HL-60 (cell line): Measurements from ENCODE around the gene SELENOK.

Experiments used
- DNase-seq, 2 experiments: peaks; one replicate each; pipeline ENCODE4 v3.0.0-alpha.2; 2010 to 2020; ENCODE audit warnings: low read depth in 1 of 2, low spot score in 1 of 2
- H3K27ac ChIP-seq: fragments of 250-450 bp; sonication (Bioruptor Pico); replicated peaks from 2 replicates; pipeline ENCODE4 v1.5.1; 2020; ENCODE audit warnings: mild to moderate bottlenecking, moderate library complexity
- H3K27me3 ChIP-seq: fragments of 250-450 bp; sonication (Bioruptor Pico); 2 replicates; pipeline ENCODE4 v1.5.1; 2021; ENCODE audit warnings: mild to moderate bottlenecking, moderate library complexity; ENCODE audit not compliant: insufficient read depth, poor library complexity, severe bottlenecking
- H3K4me3 ChIP-seq: replicated peaks from 2 replicates; pipeline ENCODE4 v1.5.1; 2011; ENCODE audit warnings: mild to moderate bottlenecking, control low read depth, low read length; ENCODE audit not compliant: insufficient read depth
- GABPA ChIP-seq: IDR thresholded peaks from 2 replicates; pipeline ENCODE4 v1.6.1; 2012; ENCODE audit warnings: low read depth
- POLR2AphosphoS5 ChIP-seq: IDR thresholded peaks from 2 replicates; pipeline ENCODE4 v1.6.1; 2012; ENCODE audit warnings: low read depth
- SPI1 ChIP-seq: IDR thresholded peaks from 2 replicates; pipeline ENCODE4 v1.6.1; 2012; ENCODE audit warnings: low read depth, mild to moderate bottlenecking, borderline replicate concordance
- TF ChIP-seq, protein P1 (sequence below): IDR thresholded peaks from one replicate; pipeline ENCODE4 v1.5.1; 2011; ENCODE audit warnings: low read length, control low read depth, inconsistent platforms; ENCODE audit not compliant: insufficient read depth
- TF ChIP-seq, protein P2 (sequence below): IDR thresholded peaks from 2 replicates; pipeline ENCODE4 v1.6.1; 2012; ENCODE audit warnings: low read depth; ENCODE audit not compliant: insufficient replicate concordance

The SELENOK gene

DNA sequence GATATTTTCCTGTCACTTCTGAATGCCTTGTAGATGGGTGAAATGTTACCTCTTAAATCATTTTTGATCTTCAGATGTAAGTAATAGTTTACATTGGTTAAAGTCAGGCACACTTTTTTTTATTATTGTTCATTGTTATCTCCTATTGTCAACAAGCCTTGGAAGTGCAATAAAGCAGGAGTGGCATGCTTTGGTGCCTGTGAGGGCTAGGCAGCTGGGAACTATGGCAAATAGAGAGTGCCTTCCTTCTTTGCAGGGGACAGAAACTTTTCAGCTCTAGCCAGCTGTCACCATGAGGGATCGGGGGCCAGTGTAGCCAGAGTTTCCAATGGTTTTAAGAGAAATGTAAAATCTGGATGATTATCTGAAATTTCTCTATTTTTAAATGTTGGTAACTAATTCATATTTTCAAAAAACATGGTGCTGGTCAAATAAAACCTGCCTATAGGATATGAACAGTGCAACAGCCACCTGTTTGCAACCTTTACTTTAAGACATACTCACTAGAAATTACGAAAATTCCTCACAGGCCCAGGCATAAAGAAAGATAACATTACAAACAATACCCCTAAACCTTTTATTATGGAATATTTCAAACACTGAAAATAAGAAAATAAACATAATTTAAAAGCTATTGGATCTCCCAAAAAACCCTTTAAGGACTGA, 9.1 kb upstream of the SELENOK start:
- Histone ChIP-seq H3K4me3 (no peak overlapping the region), H3K27me3 (no peaks in the 10 kb centered on the region), H3K27ac (no peak overlapping the region)
- DNase-seq, result no peak
- TF ChIP-seq, protein P1, sequence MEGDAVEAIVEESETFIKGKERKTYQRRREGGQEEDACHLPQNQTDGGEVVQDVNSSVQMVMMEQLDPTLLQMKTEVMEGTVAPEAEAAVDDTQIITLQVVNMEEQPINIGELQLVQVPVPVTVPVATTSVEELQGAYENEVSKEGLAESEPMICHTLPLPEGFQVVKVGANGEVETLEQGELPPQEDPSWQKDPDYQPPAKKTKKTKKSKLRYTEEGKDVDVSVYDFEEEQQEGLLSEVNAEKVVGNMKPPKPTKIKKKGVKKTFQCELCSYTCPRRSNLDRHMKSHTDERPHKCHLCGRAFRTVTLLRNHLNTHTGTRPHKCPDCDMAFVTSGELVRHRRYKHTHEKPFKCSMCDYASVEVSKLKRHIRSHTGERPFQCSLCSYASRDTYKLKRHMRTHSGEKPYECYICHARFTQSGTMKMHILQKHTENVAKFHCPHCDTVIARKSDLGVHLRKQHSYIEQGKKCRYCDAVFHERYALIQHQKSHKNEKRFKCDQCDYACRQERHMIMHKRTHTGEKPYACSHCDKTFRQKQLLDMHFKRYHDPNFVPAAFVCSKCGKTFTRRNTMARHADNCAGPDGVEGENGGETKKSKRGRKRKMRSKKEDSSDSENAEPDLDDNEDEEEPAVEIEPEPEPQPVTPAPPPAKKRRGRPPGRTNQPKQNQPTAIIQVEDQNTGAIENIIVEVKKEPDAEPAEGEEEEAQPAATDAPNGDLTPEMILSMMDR, result no peak
- TF ChIP-seq SPI1, result no peak
- TF ChIP-seq, protein P2, sequence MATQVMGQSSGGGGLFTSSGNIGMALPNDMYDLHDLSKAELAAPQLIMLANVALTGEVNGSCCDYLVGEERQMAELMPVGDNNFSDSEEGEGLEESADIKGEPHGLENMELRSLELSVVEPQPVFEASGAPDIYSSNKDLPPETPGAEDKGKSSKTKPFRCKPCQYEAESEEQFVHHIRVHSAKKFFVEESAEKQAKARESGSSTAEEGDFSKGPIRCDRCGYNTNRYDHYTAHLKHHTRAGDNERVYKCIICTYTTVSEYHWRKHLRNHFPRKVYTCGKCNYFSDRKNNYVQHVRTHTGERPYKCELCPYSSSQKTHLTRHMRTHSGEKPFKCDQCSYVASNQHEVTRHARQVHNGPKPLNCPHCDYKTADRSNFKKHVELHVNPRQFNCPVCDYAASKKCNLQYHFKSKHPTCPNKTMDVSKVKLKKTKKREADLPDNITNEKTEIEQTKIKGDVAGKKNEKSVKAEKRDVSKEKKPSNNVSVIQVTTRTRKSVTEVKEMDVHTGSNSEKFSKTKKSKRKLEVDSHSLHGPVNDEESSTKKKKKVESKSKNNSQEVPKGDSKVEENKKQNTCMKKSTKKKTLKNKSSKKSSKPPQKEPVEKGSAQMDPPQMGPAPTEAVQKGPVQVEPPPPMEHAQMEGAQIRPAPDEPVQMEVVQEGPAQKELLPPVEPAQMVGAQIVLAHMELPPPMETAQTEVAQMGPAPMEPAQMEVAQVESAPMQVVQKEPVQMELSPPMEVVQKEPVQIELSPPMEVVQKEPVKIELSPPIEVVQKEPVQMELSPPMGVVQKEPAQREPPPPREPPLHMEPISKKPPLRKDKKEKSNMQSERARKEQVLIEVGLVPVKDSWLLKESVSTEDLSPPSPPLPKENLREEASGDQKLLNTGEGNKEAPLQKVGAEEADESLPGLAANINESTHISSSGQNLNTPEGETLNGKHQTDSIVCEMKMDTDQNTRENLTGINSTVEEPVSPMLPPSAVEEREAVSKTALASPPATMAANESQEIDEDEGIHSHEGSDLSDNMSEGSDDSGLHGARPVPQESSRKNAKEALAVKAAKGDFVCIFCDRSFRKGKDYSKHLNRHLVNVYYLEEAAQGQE, result no peak
- TF ChIP-seq POLR2AphosphoS5, result no peak
- no peak for TF ChIP-seq GABPA

DNA sequence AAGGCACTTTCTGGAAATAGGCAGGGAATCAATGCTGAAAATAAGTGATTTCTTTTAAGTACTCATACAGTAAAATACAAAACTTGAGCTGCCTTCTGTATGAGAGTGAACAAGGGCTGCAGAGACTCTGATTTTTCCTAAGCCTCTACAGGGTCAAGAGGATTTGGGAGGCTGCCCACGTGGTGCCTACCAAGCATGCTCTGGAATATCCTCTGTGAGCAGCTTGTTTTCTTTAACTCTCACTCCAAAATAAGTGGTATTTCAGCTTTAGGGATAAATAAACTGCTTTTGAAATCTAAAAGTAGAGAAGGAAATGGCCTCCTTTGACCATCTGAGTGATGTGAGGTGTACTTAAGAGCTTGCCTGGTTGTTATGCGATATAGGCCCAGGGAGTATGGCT, 8.1 kb upstream of the SELENOK start:
- no peak for DNase-seq
- Histone ChIP-seq H3K27ac (no peak overlapping the region), H3K27me3 (no peaks in the 10 kb centered on the region), H3K4me3 (no peak overlapping the region)
- TF ChIP-seq SPI1 (no peak), GABPA (no peak), POLR2AphosphoS5 (no peak)
- TF ChIP-seq, protein P1, result no peak
- TF ChIP-seq, protein P2, result no peak

DNA sequence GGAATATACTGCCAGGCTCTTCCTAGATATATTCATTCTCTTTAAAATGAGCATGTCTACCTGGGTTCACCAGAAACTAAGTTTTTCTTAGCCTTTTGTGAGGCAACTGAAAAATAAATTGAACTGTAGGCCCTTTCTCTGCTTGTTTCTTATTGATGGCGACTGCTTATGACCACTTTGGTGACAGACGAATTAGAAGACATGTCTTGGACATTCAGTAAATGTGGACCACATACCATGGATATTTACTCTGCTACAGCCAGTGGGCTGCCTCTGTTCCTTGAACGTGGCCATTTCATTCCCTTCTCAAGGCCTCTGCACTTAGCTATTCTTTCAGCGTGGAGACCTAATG, 603 bp upstream of the SELENOK start:
- no peak for TF ChIP-seq SPI1
- TF ChIP-seq, protein P2, result no peak
- no peak for TF ChIP-seq POLR2AphosphoS5
- no peak for TF ChIP-seq GABPA
- TF ChIP-seq, protein P1, result no peak
- peak overlapping the region; percentile 75 for H3K27ac ChIP-seq
- no peak for DNase-seq

More for the DNA sequence above, 603 bp upstream of the SELENOK start:
- H3K27me3 ChIP-seq, result no peaks in the 10 kb centered on the region
- H3K4me3 ChIP-seq, result peak overlapping the region; percentile 39
